Endothelial cell of umbilical vein (primary cell): ENCODE data around the gene BMP8A. TPM values are rescaled to one million over a fixed set of nuclear protein-coding genes. Genes with fewer than 3 reads are reported as not detected.

ENCODE experiments used
- BruUV-seq: library from RNA; stranded (reverse); fragments of 400-500 nt; replicated peaks from 2 replicates; lab custom pipeline; 2021; lab: Mats Ljungman, UMichigan
- CTCF ChIA-PET: fragments of 300-600, 350-600 bp; sonication (Branson Sonifier 250); formaldehyde crosslinking; loops from one replicate; lab custom pipeline; 2021; ENCODE audit warnings: antibody characterized with exemption, inconsistent platforms; lab: Charles Lee
- POLR2A ChIA-PET: fragments of 300-600, 350-600 bp; sonication (Branson Sonifier 250); formaldehyde crosslinking; loops from one replicate; lab custom pipeline; 2021; ENCODE audit warnings: antibody characterized with exemption, inconsistent platforms; lab: Charles Lee
- DNase-seq: peaks from one replicate; pipeline ENCODE4 v3.0.0-alpha.2; 2011; ENCODE audit warnings: low read depth, low spot score
- FAIRE-seq: peaks from 2 replicates; lab custom pipeline; 2011; peaks lifted over from hg19 to GRCh38; lab: Jason Lieb, UNC
- H2AFZ ChIP-seq: 2 replicates; pipeline ENCODE4 v1.6.0; 2012; ENCODE audit warnings: low read depth, low read length, control low read depth, inconsistent platforms
- H3K27ac ChIP-seq: 2 replicates; pipeline ENCODE4 v1.5.1; 2011; ENCODE audit warnings: low read depth, mild to moderate bottlenecking, control low read depth, low read length, moderate library complexity; ENCODE audit not compliant: insufficient read depth
- H3K27me3 ChIP-seq, 2 experiments: 2 replicates each; pipeline versions ENCODE4 v1.6.0 to v1.6.1; 2011; ENCODE audit warnings: low read length in 2 of 2, mixed read lengths in 1 of 2; ENCODE audit not compliant: control insufficient read depth in 2 of 2, insufficient read depth in 2 of 2
- H3K36me3 ChIP-seq, 2 experiments: 2 replicates in 1 of 2; 3 replicates in 1 of 2; pipeline ENCODE4 v1.5.1; 2011; ENCODE audit warnings: low read length in 2 of 2, mild to moderate bottlenecking in 1 of 2, moderate library complexity in 1 of 2; ENCODE audit not compliant: control insufficient read depth in 2 of 2, insufficient read depth in 2 of 2; ENCODE audit errors: extremely low read depth in 1 of 2
- H3K4me1 ChIP-seq: 3 replicates; pipeline ENCODE4 v1.5.1; 2011; ENCODE audit warnings: mild to moderate bottlenecking, low read length; ENCODE audit not compliant: control insufficient read depth, insufficient read depth; ENCODE audit errors: extremely low read depth
- H3K4me2 ChIP-seq: 2 replicates; pipeline ENCODE4 v1.6.1; 2011; ENCODE audit warnings: low read length, control low read depth, mixed read lengths; ENCODE audit not compliant: insufficient read depth
- H3K4me3 ChIP-seq, 3 experiments: fragments of 200-600 bp in 1 of 3; sonication (generic), shearing (Covaris generic) in 1 of 3; replicated peaks in 1 of 3; 2 replicates each; pipeline ENCODE4 v1.5.1; 2011 to 2016; ENCODE audit warnings: control low read depth in 3 of 3, low read length in 3 of 3, mild to moderate bottlenecking in 2 of 3, inconsistent platforms in 1 of 3, low read depth in 1 of 3, moderate library complexity in 1 of 3; ENCODE audit not compliant: insufficient read depth in 1 of 3
- H3K79me2 ChIP-seq: 2 replicates; pipeline ENCODE4 v1.6.0; 2012; ENCODE audit warnings: low read length, inconsistent platforms; ENCODE audit not compliant: control insufficient read depth, insufficient read depth
- H3K9ac ChIP-seq: replicated peaks from 2 replicates; pipeline ENCODE3; 2011; ENCODE audit warnings: low read length, control low read depth; ENCODE audit not compliant: insufficient read depth; ENCODE audit errors: extremely low read depth
- H3K9me1 ChIP-seq: replicated peaks from 3 replicates; pipeline ENCODE4 v1.6.0; 2011; ENCODE audit warnings: mild to moderate bottlenecking, low read length; ENCODE audit not compliant: control insufficient read depth, insufficient read depth; ENCODE audit errors: extremely low read depth
- H3K9me3 ChIP-seq: replicated peaks from 2 replicates; pipeline ENCODE4 v1.5.1; 2012; ENCODE audit warnings: low read length, inconsistent platforms; ENCODE audit not compliant: control insufficient read depth, insufficient read depth
- H4K20me1 ChIP-seq: replicated peaks from 2 replicates; pipeline ENCODE3; 2011; ENCODE audit warnings: mild to moderate bottlenecking, low read length; ENCODE audit not compliant: control insufficient read depth, insufficient read depth; ENCODE audit errors: extremely low read depth
- CTCF ChIP-seq, 2 donors: IDR thresholded peaks; 1 replicate in 1 of 2; 2 replicates in 1 of 2; pipeline ENCODE4 v1.5.1; 2011; ENCODE audit warnings: low read length in 2 of 2, mild to moderate bottlenecking in 2 of 2, moderate library complexity in 2 of 2, control low read depth in 1 of 2, inconsistent platforms in 1 of 2, low read depth in 1 of 2; ENCODE audit not compliant: insufficient read depth in 1 of 2; ENCODE audit errors: extremely low read depth in 1 of 2
- EZH2 ChIP-seq: IDR thresholded peaks from 2 replicates; pipeline ENCODE4 v1.6.1; 2012; ENCODE audit warnings: borderline replicate concordance, low read depth, mild to moderate bottlenecking, moderate library complexity, low read length, inconsistent platforms; ENCODE audit not compliant: severe bottlenecking
- FOS ChIP-seq: IDR thresholded peaks from 2 replicates; pipeline ENCODE4 v1.6.1; 2011; ENCODE audit warnings: mild to moderate bottlenecking, low read length, moderate library complexity, borderline replicate concordance; ENCODE audit not compliant: insufficient read depth
- GATA2 ChIP-seq: IDR thresholded peaks from 2 replicates; pipeline ENCODE4 v1.7.0; 2011; ENCODE audit warnings: low read depth, mild to moderate bottlenecking, moderate library complexity, mixed read lengths, low read length; ENCODE audit not compliant: insufficient read length, insufficient read depth
- JUN ChIP-seq: IDR thresholded peaks from 2 replicates; pipeline ENCODE4 v1.6.1; 2011; ENCODE audit warnings: borderline replicate concordance, low read depth; ENCODE audit not compliant: insufficient read length, insufficient read depth
- MAX ChIP-seq: IDR thresholded peaks from 2 replicates; pipeline ENCODE4 v1.6.1; 2011; ENCODE audit not compliant: insufficient read depth, insufficient read length
- MYC ChIP-seq: IDR thresholded peaks from one replicate; pipeline ENCODE4 v1.6.1; 2011; ENCODE audit warnings: mild to moderate bottlenecking, low read depth, low read length
- POLR2A ChIP-seq: IDR thresholded peaks from 2 replicates; pipeline ENCODE4 v1.6.1; 2012; ENCODE audit warnings: low read depth, mild to moderate bottlenecking, control low read depth, low read length
- POLR2AphosphoS5 ChIP-seq: IDR thresholded peaks from 2 replicates; pipeline ENCODE4 v1.6.1; 2012; ENCODE audit warnings: low read depth, mild to moderate bottlenecking, control low read depth, low read length, moderate library complexity; ENCODE audit not compliant: insufficient read depth
- dilution Hi-C: fragments of 300-500 bp; cut with MboI; formaldehyde crosslinking; loops from one replicate; pipeline ENCODE4 v1.15.0; 2019; ENCODE audit warnings: low sequenced_read_pairs; ENCODE audit not compliant: extremely low pct_ligation_motif_present
- intact Hi-C: fragments of 100-400 bp; cut with micrococcal nuclease; formaldehyde crosslinking; loops from one replicate; pipeline ENCODE4 v1.10.0; 2022
- polyA plus RNA-seq, 4 experiments: library from polyadenylated mRNA; depleted of rRNA in 3 of 4; stranded (reverse) in 3 of 4; unstranded in 1 of 4; fragments of >200 nt; gene quantifications; 2 replicates each; pipeline versions ENCODE4 v1.2.1 to v1.2.3, GENCODE V29; 2011 to 2012; ENCODE audit warnings: missing spikeins in 1 of 4
- total RNA-seq: library from RNA; stranded (reverse); gene quantifications from 2 replicates; pipeline ENCODE4 v1.2.3, GENCODE V29; 2021

BMP8A gene
- total and polyA plus RNA-seq, 2 donors (not counting 3 experiments of a cell fraction or from before 2014, with no cell fraction given) = 0.25 to 0.44 TPM

- Histone ChIP-seq H3K4me1 (no peaks in the 10 kb centered on the region), H3K79me2 (no peaks in the 10 kb centered on the region), H3K9me3 (no peaks in the 10 kb centered on the region), H3K27ac (no peak overlapping the region), H3K4me3 (no peak overlapping the region), H3K27me3 (no peaks in the 10 kb centered on the region), H3K4me2 (no peak overlapping the region), H3K9me1 (no peaks in the 10 kb centered on the region), H3K36me3 (peaks cover 0 to 2% of the 10 kb centered on the region in 2 experiments), H3K9ac (no peak overlapping the region), H4K20me1 (no peaks in the 10 kb centered on the region), H2AFZ (no peak overlapping the region)
- dilution Hi-C loops (no loop called here), intact Hi-C loops (no loop called here)
- DNase-seq (no peak), FAIRE-seq (no peak)
- ChIA-PET CTCF (interaction anchor here (1.5 kb wide), 1 partner anchor 444 kb away, joined by 4 read pairs; no protein-coding TSS in a partner anchor), POLR2A (no interaction called here)
- TF ChIP-seq GATA2 (no peak), FOS (no peak), MAX (no peak), JUN (no peak), POLR2AphosphoS5 (no peak), EZH2 (no peak), POLR2A (no peak), MYC (no peak), CTCF (IDR thresholded peaks at IDR 0.05; ENCODE audit: extremely low read depth in 1 of 2, insufficient read depth in 1 of 2, low read depth in 1 of 2, low read length in 2 of 2) (no peak)
- BruUV-seq = no TSS peak
Observed at GRCh38 chr1:39542924-39543323, 51.5 kb downstream of the BMP8A start.
